HuH-7 (cell line): ENCODE results near the gene ARRDC5.
"Not testable (repeated sequence)": the region's sequence is repeated elsewhere in the genome, so short reads cannot be mapped to it uniquely, and the experiment has no call there.

ENCODE experiments used
- DNase-seq: peaks from one replicate; pipeline ENCODE4 v3.0.0; 2011; ENCODE audit warnings: low spot score

The ARRDC5 gene

GRCh38 chr19:4909897-4910593 lies 7.3 kb upstream of the ARRDC5 start:
- DNase-seq, result peak; percentile 96

- peak; percentile 67 for DNase-seq
These were observed 6.6 kb upstream of the ARRDC5 start, which contains the start of gene UHRF1 for GRCh38 chr19:4909156-4909896. TSS of gene UHRF1 (plus strand) at chr19:4909501. CDS start at chr19:4910886, 1,385 bp downstream.

GRCh38 chr19:4908781-4909155 lies 6.1 kb upstream of the ARRDC5 start:
- DNase-seq, result no peak

GRCh38 chr19:4908360-4908759 lies 5.7 kb upstream of the ARRDC5 start:
- DNase-seq, result no peak

GRCh38 chr19:4906963-4907362 lies 4.3 kb upstream of the ARRDC5 start:
- no peak for DNase-seq

GRCh38 chr19:4904481-4904880 lies 1.8 kb upstream of the ARRDC5 start:
- DNase-seq, result no peak

- DNase-seq, result not testable (repeated sequence)
These were observed 1.8 kb downstream of the ARRDC5 start for GRCh38 chr19:4900879-4901278.

GRCh38 chr19:4897146-4897545 lies 5.5 kb downstream of the ARRDC5 start:
- DNase-seq, result no peak

- DNase-seq, result no peak
These were observed 6.3 kb downstream of the ARRDC5 start for GRCh38 chr19:4896372-4896771.

- not testable (repeated sequence) for DNase-seq
These were observed 9.7 kb downstream of the ARRDC5 start for GRCh38 chr19:4892962-4893361.

- DNase-seq, result no peak
These were observed 11.6 kb downstream of the ARRDC5 start for GRCh38 chr19:4891066-4891465.

- no peak for DNase-seq
These were observed 13.5 kb downstream of the ARRDC5 start for GRCh38 chr19:4889034-4889815.

- DNase-seq, result not testable (repeated sequence)
These were observed 14.9 kb downstream of the ARRDC5 start for GRCh38 chr19:4887803-4888202.

GRCh38 chr19:4884993-4885392 lies 17.7 kb downstream of the ARRDC5 start:
- not testable (repeated sequence) for DNase-seq

GRCh38 chr19:4882874-4883273 lies 19.8 kb downstream of the ARRDC5 start:
- not testable (repeated sequence) for DNase-seq

- DNase-seq, result no peak
These were observed 23.7 kb downstream of the ARRDC5 start for GRCh38 chr19:4879041-4879440.

GRCh38 chr19:4878491-4878968 lies 24.2 kb downstream of the ARRDC5 start:
- DNase-seq, result no peak

- DNase-seq, result no peak
These were observed 24.8 kb downstream of the ARRDC5 start for GRCh38 chr19:4877753-4878490.

GRCh38 chr19:4873930-4874329 lies 28.8 kb downstream of the ARRDC5 start:
- no peak for DNase-seq

- DNase-seq, result no peak
These were observed 31.0 kb downstream of the ARRDC5 start for GRCh38 chr19:4871711-4872110.

GRCh38 chr19:4870025-4870700 lies 32.5 kb downstream of the ARRDC5 start:
- DNase-seq, result peak; percentile 52
